GM18505 (cell line): ENCODE data around the gene SOWAHA.

Source experiments
- ATAC-seq: cut with Tn5 transposase; IDR thresholded peaks from one replicate; pipeline ENCODE4 v1.9.1; 2021; ENCODE audit not compliant: unreplicated experiment
- POLR2A ChIP-seq: IDR thresholded peaks from 4 replicates; pipeline ENCODE4 v1.6.1; 2011; ENCODE audit warnings: borderline replicate concordance; ENCODE audit not compliant: insufficient read depth, insufficient read length; ENCODE audit errors: extremely low read depth

SOWAHA gene

GRCh38 chr5:132812781-132813598 lies at the start of gene SOWAHA:
TSS of gene SOWAHA (plus strand) at chr5:132813302. CDS start at chr5:132813622, 320 bp downstream.
- TF ChIP-seq POLR2A, result no peak

GRCh38 chr5:132764051-132764450 lies 49.1 kb upstream of the SOWAHA start:
- no peak for ATAC-seq
- TF ChIP-seq POLR2A, result no peak

More at GRCh38 chr5:132812781-132813598, at the start of gene SOWAHA:
- ATAC-seq, result no peak

GRCh38 chr5:132764671-132765238 lies 48.3 kb upstream of the SOWAHA start:
- ATAC-seq, result no peak
- TF ChIP-seq POLR2A, result no peak

GRCh38 chr5:132765311-132766019 lies 47.6 kb upstream of the SOWAHA start:
- no peak for TF ChIP-seq POLR2A
- ATAC-seq, result no peak

GRCh38 chr5:132766020-132766805 lies 46.9 kb upstream of the SOWAHA start:
- no peak for TF ChIP-seq POLR2A
- ATAC-seq, result no peak

- ATAC-seq, result no peak
- no peak for TF ChIP-seq POLR2A
Measured at GRCh38 chr5:132766806-132767055, 46.4 kb upstream of the SOWAHA start.

GRCh38 chr5:132767150-132767549 lies 46.0 kb upstream of the SOWAHA start:
- ATAC-seq, result no peak
- no peak for TF ChIP-seq POLR2A

GRCh38 chr5:132768485-132768868 lies 44.6 kb upstream of the SOWAHA start:
- no peak for ATAC-seq
- no peak for TF ChIP-seq POLR2A

GRCh38 chr5:132770476-132771159 lies 42.5 kb upstream of the SOWAHA start:
- no peak for ATAC-seq

GRCh38 chr5:132771503-132771998 lies 41.6 kb upstream of the SOWAHA start:
- no peak for TF ChIP-seq POLR2A

More at GRCh38 chr5:132770476-132771159, 42.5 kb upstream of the SOWAHA start:
- TF ChIP-seq POLR2A, result no peak

GRCh38 chr5:132772291-132773070 lies 40.6 kb upstream of the SOWAHA start:
- TF ChIP-seq POLR2A, result no peak
- no peak for ATAC-seq

More at GRCh38 chr5:132771503-132771998, 41.6 kb upstream of the SOWAHA start:
- no peak for ATAC-seq

- no peak for ATAC-seq
- TF ChIP-seq POLR2A, result no peak
Measured at GRCh38 chr5:132773114-132773513, 40.0 kb upstream of the SOWAHA start.

GRCh38 chr5:132773601-132774355 lies 39.3 kb upstream of the SOWAHA start:
- no peak for TF ChIP-seq POLR2A
- no peak for ATAC-seq
